Stimulated activated CD4-positive, alpha-beta T cell treated with anti-CD3 and anti-CD28 coated beads, TNF-alpha, amount 100 ng/mL, for 1 hour (primary cell): ENCODE measurements around the gene PCDHB7.
"Not testable (repeated sequence)": the region's sequence is repeated elsewhere in the genome, so short reads cannot be mapped to it uniquely, and the experiment has no call there.

Source experiments
- DNase-seq, 3 donors: peaks; one replicate each; pipeline ENCODE4 v3.0.0-alpha.2; 2020; ENCODE audit warnings: low read depth in 3 of 3, low spot score in 1 of 3

PCDHB7 gene

DNA sequence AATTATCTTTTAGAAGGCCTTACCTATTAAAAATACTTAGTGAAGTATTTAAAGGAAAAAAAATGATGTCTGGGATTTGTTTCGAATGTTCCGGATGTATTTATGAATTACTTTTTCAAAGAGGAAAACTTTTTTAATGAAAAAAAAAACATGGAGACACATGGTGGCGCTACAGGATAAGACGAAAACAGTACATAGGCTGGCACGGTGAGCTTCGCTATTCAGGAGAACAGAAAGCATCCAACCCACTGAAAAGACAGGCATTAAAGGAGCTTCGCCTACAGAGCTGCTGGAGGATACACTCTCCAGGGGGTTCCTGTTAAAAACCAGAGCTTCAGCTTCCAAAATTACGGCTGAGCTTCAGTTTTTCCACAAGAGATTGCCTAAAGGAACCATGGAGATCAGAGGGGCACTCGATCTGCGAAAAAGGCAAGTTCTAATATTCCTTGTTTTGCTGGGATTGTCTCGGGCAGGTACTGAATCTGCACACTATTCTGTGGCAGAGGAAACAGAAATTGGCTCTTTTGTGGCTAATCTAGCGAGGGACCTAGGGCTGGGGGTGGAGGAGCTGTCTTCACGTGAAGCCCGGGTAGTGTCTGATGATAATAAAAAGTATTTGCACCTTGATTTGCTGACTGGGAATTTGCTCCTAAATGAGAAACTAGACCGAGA is 50.8 kb downstream of the PCDHB7 start, which contains the start of gene PCDHB14:
Gene PCDHB14 (plus strand): TSS at position 232 of the 672 bp plus-strand sequence. CDS start 163 bp downstream, at position 395.
- DNase-seq = no peak

DNA sequence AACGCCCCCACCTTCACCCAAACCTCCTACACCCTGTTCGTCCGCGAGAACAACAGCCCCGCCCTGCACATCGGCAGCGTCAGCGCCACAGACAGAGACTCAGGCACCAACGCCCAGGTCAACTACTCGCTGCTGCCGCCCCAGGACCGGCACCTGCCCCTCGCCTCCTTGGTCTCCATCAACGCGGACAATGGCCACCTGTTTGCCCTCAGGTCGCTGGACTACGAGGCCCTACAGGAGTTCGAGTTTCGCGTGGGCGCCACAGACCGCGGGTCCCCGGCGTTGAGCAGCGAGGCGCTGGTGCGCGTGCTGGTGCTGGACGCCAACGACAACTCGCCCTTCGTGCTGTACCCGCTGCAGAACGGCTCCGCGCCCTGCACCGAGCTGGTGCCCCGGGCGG is 52.4 kb downstream of the PCDHB7 start:
- DNase-seq = not testable (repeated sequence)

DNA sequence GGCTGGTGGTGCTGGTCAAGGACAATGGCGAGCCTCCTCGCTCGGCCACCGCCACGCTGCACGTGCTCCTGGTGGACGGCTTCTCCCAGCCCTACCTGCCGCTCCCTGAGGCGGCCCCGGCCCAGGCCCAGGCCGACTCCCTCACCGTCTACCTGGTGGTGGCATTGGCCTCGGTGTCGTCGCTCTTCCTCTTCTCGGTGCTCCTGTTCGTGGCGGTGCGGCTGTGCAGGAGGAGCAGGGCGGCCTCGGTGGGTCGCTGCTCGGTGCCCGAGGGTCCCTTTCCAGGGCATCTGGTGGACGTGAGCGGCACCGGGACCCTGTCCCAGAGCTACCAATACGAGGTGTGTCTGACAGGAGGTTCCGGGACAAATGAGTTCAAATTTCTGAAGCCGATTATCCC is 53.0 kb downstream of the PCDHB7 start:
- not testable (repeated sequence) for DNase-seq
